ENCODE measurements around the gene APCDD1L. TPM values are rescaled to one million over a fixed set of nuclear protein-coding genes. Genes with fewer than 3 reads are reported as not detected.

APCDD1L gene
- total RNA-seq, 2 experiments from 2014 or later: not detected

DNA sequence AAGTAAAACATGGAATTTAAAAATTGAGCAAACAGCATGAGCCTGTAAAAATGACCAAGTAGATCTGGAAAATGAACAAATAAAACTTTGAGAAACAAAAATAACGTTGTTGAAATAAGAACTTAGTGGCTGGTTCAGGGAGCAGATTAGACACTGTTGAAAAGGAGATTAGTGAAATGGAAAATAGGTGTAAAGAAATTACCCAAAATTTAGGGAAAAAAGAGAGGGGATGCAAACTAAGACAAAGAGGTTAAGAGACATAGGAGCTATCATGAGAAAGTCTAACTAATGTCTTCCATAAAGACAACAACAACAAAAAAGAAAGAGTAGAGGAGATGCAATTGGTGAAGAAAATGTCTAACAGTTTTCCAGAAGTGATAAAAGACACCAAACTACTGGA, 29.0 kb downstream of the APCDD1L start:
- DNase-seq: no peak
- POLR2A ChIA-PET: no interaction called here
- H3K4me1 Mint-ChIP-seq (ENCODE audit: low read depth): peaks cover 4% of the 10 kb centered on the region
- no peak overlapping the region for H3K27ac Mint-ChIP-seq
- no peak for ATAC-seq
- CTCF ChIA-PET: no interaction called here
- H3K4me3 Mint-ChIP-seq: no peak overlapping the region
- peaks cover 22% of the 10 kb centered on the region for H3K9me3 Mint-ChIP-seq (ENCODE audit: insufficient read depth)
- peaks cover 26% of the 10 kb centered on the region for H3K27me3 Mint-ChIP-seq (ENCODE audit: low read depth)
- H3K36me3 Mint-ChIP-seq (ENCODE audit: low read depth): peaks cover 6% of the 10 kb centered on the region

DNA sequence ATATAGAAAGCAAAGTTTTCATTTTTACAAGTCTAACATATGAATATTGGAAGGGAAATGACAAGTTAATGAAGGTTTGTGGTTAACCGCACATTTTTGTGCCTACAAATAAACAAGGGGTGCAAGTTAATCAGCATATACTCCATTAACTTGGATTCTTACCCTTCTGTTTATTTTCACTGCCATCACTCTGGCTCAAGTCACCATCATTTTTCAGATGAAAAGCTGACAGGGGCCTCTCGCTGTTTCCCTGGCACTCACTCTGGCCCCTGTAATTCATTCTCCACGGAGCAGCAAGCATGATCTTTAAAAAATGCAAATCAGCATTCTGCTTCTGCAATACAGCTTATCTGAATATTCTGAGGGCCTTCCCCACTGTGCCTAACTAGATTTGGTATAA, 29.8 kb downstream of the APCDD1L start:
- H3K4me1 Mint-ChIP-seq (ENCODE audit: low read depth): peaks cover 4% of the 10 kb centered on the region
- peaks cover 23% of the 10 kb centered on the region for H3K27me3 Mint-ChIP-seq (ENCODE audit: low read depth)
- DNase-seq: no peak
- H3K36me3 Mint-ChIP-seq (ENCODE audit: low read depth): peaks cover 6% of the 10 kb centered on the region
- no peak for ATAC-seq
- no peak overlapping the region for H3K4me3 Mint-ChIP-seq
- peaks cover 22% of the 10 kb centered on the region for H3K9me3 Mint-ChIP-seq (ENCODE audit: insufficient read depth)
- POLR2A ChIA-PET: no interaction called here
- CTCF ChIA-PET: no interaction called here
- no peak overlapping the region for H3K27ac Mint-ChIP-seq

DNA sequence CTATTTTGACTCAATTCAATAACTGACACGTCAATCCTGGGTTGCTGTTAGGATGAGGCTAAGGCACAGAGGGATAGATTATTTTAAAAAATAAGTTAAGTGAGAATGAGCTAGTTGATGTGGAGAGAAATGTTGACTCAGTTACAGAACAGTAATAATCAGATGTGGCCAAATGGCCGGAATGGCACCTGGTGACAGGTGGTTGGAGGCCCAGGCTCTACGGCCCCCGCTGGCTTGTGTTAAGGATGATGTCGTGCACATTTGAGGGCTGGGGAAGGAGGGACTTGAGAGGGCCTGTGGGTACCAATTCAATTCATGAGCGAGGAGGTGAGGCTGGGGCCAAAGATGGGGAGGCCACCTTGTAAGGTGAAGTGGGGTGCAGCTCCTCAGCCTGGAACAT, 31.7 kb downstream of the APCDD1L start:
- Mint-ChIP-seq H3K9me3 (ENCODE audit: insufficient read depth) (peaks cover 16% of the 10 kb centered on the region), H3K27me3 (ENCODE audit: low read depth) (peaks cover 14% of the 10 kb centered on the region), H3K4me3 (no peak overlapping the region), H3K27ac (no peak overlapping the region), H3K4me1 (ENCODE audit: low read depth) (peaks cover 4% of the 10 kb centered on the region), H3K36me3 (ENCODE audit: low read depth) (peaks cover 6% of the 10 kb centered on the region)
- ATAC-seq (no peak), DNase-seq (no peak)
- ChIA-PET CTCF (interaction anchor here (0.6 to 1.5 kb wide), 2 partner anchors 164 to 356 kb away, joined by 3 to 4 read pairs; no protein-coding TSS in a partner anchor), POLR2A (no interaction called here)

DNA sequence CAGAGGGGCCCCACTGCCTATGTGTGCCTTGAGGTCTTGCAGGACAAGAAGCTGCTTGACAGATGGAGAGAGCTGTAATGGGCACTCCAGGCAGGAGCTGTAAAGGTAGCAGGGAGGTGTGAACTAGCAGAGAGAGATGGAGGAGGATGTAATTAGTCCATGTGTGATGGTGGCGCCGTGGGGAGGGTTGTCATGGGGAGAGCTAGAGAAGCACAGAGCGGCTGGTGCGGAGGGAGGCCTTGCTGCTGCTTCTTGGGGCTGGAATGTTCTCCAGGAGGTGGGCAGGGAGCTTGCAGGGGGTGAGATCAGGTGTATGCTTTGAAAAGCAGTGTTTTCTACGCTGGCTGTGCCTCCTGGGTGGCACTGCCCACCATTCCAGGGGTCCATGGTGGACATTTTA, 32.1 kb downstream of the APCDD1L start:
- H3K4me1 Mint-ChIP-seq (ENCODE audit: low read depth): peaks cover 4% of the 10 kb centered on the region

DNA sequence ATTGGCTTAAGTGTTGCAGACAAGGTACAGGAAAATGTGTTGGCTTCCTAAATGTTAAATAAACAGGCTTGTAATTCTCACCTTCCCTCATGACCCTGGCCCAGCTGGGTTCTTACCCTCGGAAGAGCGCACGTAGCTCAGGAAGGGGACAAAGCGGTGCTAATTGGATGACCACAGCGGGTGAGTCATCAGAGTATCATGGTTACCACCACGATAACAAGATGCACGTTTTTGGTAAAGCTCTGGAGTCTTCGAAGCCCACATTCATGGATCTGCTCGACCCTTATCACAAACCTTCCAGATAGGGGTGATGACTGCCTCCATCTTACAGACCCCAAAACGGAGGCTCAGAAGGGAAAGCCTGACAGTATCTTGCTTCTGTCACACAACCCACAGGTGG, 32.8 kb downstream of the APCDD1L start:
- ChIA-PET POLR2A (no interaction called here), CTCF (interaction anchor here (1.4 to 2.5 kb wide), 6 partner anchors 49 to 362 kb away, joined by 4 to 17 read pairs (median 4); no protein-coding TSS in a partner anchor)
- no peak for ATAC-seq
- H3K36me3 Mint-ChIP-seq (ENCODE audit: low read depth): peaks cover 6% of the 10 kb centered on the region
- no peak overlapping the region for H3K4me3 Mint-ChIP-seq
- H3K27ac Mint-ChIP-seq: no peak overlapping the region
- H3K9me3 Mint-ChIP-seq (ENCODE audit: insufficient read depth): peaks cover 15% of the 10 kb centered on the region
- no peak for DNase-seq
- peaks cover 14% of the 10 kb centered on the region for H3K27me3 Mint-ChIP-seq (ENCODE audit: low read depth)
- peaks cover 4% of the 10 kb centered on the region for H3K4me1 Mint-ChIP-seq (ENCODE audit: low read depth)

More for the DNA sequence above, 32.1 kb downstream of the APCDD1L start:
- POLR2A ChIA-PET: no interaction called here
- Mint-ChIP-seq H3K4me3 (no peak overlapping the region), H3K36me3 (ENCODE audit: low read depth) (peaks cover 6% of the 10 kb centered on the region), H3K27ac (no peak overlapping the region), H3K27me3 (ENCODE audit: low read depth) (peaks cover 14% of the 10 kb centered on the region), H3K9me3 (ENCODE audit: insufficient read depth) (peaks cover 15% of the 10 kb centered on the region)
- CTCF ChIA-PET: interaction anchor here (0.6 to 1.8 kb wide), 3 partner anchors 164 to 362 kb away, joined by 3 to 5 read pairs (median 4); no protein-coding TSS in a partner anchor
- no peak for ATAC-seq
- no peak for DNase-seq

DNA sequence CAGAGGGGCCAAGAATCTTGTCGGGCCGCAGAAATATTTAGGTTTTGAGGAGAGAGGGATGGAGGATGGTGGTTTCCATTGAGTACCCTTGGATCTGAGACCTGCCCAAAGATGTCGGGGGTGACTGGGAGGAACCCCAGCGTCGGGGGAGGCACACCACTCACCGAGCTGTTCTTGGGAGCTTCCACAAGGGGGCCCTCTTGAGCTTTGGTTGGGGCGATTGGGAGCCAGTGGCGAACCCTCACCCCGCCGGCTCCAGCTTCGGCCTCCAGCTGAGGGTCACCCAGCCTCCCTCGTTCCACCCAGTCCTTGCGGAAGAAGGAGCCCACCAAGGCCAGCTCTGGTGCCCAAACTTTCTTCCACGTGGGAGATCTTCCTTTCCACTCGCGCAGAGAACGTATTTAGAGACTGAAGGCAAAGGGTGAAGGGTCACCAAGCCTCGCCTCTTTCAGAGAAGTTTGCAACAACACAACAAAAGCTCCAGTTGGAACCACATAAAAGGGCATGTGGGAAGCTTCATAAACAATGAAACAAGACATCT, 33.6 kb downstream of the APCDD1L start:
- no peak overlapping the region for H3K4me3 Mint-ChIP-seq
- POLR2A ChIA-PET: no interaction called here
- peaks cover 15% of the 10 kb centered on the region for H3K9me3 Mint-ChIP-seq (ENCODE audit: insufficient read depth)
- DNase-seq (peak; percentile 54), ATAC-seq (peak; percentile 53)
- no peak overlapping the region for H3K27ac Mint-ChIP-seq
- H3K36me3 Mint-ChIP-seq (ENCODE audit: low read depth): peaks cover 5% of the 10 kb centered on the region
- H3K27me3 Mint-ChIP-seq (ENCODE audit: low read depth): peaks cover 17% of the 10 kb centered on the region
- peaks cover 4% of the 10 kb centered on the region for H3K4me1 Mint-ChIP-seq (ENCODE audit: low read depth)
- CTCF ChIA-PET: interaction anchor here (0.6 to 2.5 kb wide), 15 partner anchors 16 to 1017 kb away, joined by 3 to 17 read pairs (median 4); partner anchors contain the start of gene STX16

DNA sequence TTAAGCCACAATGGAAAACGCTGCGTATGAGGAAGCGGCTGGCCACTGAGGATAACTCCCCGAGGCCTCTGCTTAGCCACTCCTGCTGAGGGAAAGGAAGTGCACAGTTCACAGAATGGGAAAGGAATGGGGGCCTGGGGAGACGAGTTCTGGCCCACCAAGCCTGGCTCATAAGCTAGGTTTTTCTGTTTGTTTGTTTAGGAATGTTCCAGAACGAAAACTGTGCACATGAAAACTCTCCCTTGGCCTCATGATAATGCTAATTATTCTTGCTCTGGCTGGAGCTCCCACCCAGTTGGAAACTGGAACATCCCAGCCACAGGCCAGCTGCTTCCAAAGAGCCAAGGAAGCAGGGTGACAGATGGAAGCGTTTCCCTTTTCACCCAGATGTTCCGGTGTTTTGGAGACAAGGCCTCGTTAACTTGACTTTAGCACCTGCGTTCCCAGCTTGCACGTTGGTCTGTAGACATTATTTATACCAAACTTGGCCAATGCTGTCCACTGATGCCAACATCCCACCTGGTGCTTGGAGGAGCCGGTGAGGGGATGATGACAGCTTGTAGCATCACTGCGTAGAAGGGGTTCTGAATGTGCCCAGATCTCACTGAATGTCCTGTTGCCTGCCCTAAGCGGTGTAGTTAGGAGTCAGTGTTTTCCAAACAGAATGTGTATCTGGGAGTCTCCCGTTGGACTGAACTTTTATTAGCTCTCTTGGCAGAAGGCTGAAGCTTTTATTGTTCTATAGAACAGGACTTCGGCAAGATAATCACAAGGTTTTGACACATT, 34.5 kb downstream of the APCDD1L start:
- CTCF ChIA-PET: interaction anchor here (0.6 to 2.5 kb wide), 15 partner anchors 17 to 1017 kb away, joined by 3 to 17 read pairs (median 4); partner anchors contain the start of gene STX16
- ATAC-seq: no peak
- no peak for DNase-seq
- H3K9me3 Mint-ChIP-seq (ENCODE audit: insufficient read depth): peaks cover 7% of the 10 kb centered on the region
- peaks cover 4% of the 10 kb centered on the region for H3K4me1 Mint-ChIP-seq (ENCODE audit: low read depth)
- H3K27ac Mint-ChIP-seq: no peak overlapping the region
- H3K4me3 Mint-ChIP-seq: no peak overlapping the region
- no peaks in the 10 kb centered on the region for H3K36me3 Mint-ChIP-seq (ENCODE audit: low read depth)
- POLR2A ChIA-PET: no interaction called here
- peaks cover 14% of the 10 kb centered on the region for H3K27me3 Mint-ChIP-seq (ENCODE audit: low read depth)

DNA sequence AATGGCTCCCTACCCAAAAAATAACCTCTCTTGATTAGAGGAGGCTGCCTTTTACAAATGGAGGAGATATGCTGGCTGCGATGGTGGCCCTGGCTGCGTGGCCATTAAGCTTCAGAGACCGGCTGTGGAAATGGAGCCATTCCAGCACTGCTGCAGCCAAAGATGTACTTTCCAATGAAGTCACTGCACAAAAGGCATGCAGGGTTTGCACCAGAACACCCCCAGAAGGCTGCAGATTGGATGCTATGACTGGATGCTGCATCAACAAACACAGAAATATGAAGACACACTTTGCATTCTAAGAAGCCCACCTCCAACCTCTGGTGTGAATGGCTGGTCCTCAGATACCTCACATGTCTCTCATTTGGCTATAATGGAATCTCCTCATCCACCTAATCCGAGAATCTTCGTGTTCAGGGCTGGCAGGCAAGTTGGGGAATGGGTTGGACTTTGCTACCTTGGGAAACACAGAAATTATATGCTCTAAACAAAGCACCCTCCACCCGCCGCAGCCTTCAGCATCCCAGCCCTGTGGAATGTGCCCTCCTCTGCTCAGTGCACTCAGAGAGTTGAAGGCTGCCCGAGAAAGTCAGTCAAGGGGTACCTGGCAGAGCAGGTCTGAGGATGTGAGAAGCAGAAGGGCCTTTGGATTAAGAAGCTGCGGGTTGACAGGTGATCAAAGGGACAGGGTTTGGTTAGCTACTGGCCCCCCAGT, 35.3 kb downstream of the APCDD1L start:
- ATAC-seq (no peak), DNase-seq (no peak)
- H3K4me3 Mint-ChIP-seq: no peak overlapping the region
- H3K4me1 Mint-ChIP-seq (ENCODE audit: low read depth): peaks cover 4% of the 10 kb centered on the region
- no peaks in the 10 kb centered on the region for H3K36me3 Mint-ChIP-seq (ENCODE audit: low read depth)
- no peak overlapping the region for H3K27ac Mint-ChIP-seq
- peaks cover 14% of the 10 kb centered on the region for H3K27me3 Mint-ChIP-seq (ENCODE audit: low read depth)
- ChIA-PET CTCF (interaction anchor here (1.1 to 2.5 kb wide), 4 partner anchors 62 to 359 kb away, joined by 3 to 17 read pairs (median 5); no protein-coding TSS in a partner anchor), POLR2A (interaction anchor here (0.6 kb wide), 1 partner anchor 307 kb away, joined by 3 read pairs; no protein-coding TSS in a partner anchor)
- H3K9me3 Mint-ChIP-seq (ENCODE audit: insufficient read depth): no peaks in the 10 kb centered on the region

DNA sequence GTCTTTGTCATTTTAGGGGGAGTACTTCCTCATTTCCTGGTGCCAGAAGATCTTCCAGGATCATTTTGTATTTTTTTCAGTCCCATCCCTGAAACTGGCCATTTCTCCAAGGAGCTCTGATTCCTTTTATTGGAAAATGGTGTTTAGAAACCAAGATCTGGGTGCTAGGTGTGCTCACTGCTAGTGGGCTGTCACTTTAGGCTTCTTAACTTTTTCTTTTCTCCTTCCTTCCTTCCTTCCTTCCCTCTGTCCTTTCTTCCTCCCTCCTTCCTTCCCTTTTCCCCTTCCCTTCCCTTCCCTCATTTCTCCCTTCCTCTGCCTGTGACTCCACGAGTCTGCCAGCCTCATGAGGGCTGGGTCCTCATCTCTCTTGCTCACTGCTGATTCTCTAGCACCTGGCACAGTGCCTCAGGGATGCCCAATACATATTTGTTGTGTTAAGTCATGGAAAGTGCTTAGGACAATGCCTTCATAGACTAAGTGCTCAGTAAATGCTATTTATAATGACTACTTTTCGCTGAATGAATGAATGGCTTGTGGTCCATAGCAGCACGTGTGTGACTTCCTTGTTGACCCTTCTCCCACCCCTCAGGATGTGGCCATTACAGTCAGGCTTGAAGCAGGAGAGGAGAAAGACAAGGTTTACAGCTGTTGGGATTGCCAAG, 36.9 kb downstream of the APCDD1L start:
- H3K4me1 Mint-ChIP-seq (ENCODE audit: low read depth): peaks cover 4% of the 10 kb centered on the region
- no peaks in the 10 kb centered on the region for H3K9me3 Mint-ChIP-seq (ENCODE audit: insufficient read depth)
- H3K27ac Mint-ChIP-seq: no peak overlapping the region
- ChIA-PET POLR2A (no interaction called here), CTCF (interaction anchor here (0.7 to 1.1 kb wide), 2 partner anchors 52 to 244 kb away, joined by 3 read pairs; no protein-coding TSS in a partner anchor)
- DNase-seq (no peak), ATAC-seq (no peak)
- H3K4me3 Mint-ChIP-seq: no peak overlapping the region
- H3K27me3 Mint-ChIP-seq (ENCODE audit: low read depth): peaks cover 9% of the 10 kb centered on the region
- H3K36me3 Mint-ChIP-seq (ENCODE audit: low read depth): no peaks in the 10 kb centered on the region

DNA sequence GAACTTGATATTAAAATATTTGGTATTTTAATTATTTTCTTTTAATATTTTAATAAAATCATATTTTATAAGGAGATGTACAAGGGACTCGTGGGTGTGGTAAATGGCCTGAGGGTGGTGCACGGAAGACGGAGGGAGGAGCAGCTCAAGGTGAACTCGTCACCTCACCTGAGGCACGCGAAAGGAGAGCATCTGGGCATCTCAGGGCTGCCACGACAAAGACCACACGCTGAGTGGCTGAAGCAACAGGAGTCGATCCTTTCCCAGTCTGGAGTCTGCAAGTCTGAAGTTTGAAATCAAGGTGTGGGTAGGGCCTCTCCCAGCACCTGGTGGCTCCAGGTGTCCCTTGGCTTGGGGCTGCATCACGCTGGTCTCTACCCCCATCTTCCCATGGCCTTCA, 39.7 kb downstream of the APCDD1L start:
- ATAC-seq (no peak), DNase-seq (no peak)
- ChIA-PET CTCF (no interaction called here), POLR2A (no interaction called here)
- Mint-ChIP-seq H3K27me3 (ENCODE audit: low read depth) (peaks cover 5% of the 10 kb centered on the region), H3K4me3 (no peak overlapping the region), H3K4me1 (ENCODE audit: low read depth) (no peaks in the 10 kb centered on the region), H3K27ac (no peak overlapping the region), H3K9me3 (ENCODE audit: insufficient read depth) (no peaks in the 10 kb centered on the region), H3K36me3 (ENCODE audit: low read depth) (no peaks in the 10 kb centered on the region)
